ENCODE results near the gene TOM1L2. TPM values are rescaled to one million over a fixed set of nuclear protein-coding genes. Genes with fewer than 3 reads are reported as not detected.

TOM1L2 gene
- total and polyA plus RNA-seq, 2 of the 4 experiments (the other 2 are of a cell fraction) = 34.4 to 51.7 TPM

- dilution Hi-C loops (cut with HindIII; ENCODE audit: low sequenced_read_pairs, unreplicated experiment) = no loop called here
Observed at GRCh38 chr17:17954079-17954478, 18.1 kb downstream of the TOM1L2 start.

More at GRCh38 chr17:17954079-17954478, 18.1 kb downstream of the TOM1L2 start:
- Histone ChIP-seq H3K4me2 (ENCODE audit: low read depth, low read length) (no peak overlapping the region), H3K9me1 (ENCODE audit: insufficient read depth, low read length) (peaks cover 44% of the 10 kb centered on the region), H3K23ac (ENCODE audit: low read depth, low read length) (no peak overlapping the region), H3K4me1 (ENCODE audit: control insufficient read depth, insufficient read depth, low read length) (peaks cover 17% of the 10 kb centered on the region), H2BK20ac (ENCODE audit: low read depth, low read length) (no peak overlapping the region), H2AFZ (replicated peaks; ENCODE audit: low read length, poor library complexity) (no peak overlapping the region), H3K36me3 (ENCODE audit: control insufficient read depth, insufficient read depth, low read length) (no peaks in the 10 kb centered on the region), H3K79me1 (ENCODE audit: low read depth in 1 of 2, low read length in 2 of 2) (peaks cover 48 to 77% of the 10 kb centered on the region in 2 experiments), H3K9ac (ENCODE audit: low read depth, low read length) (no peak overlapping the region), H4K8ac (ENCODE audit: low read depth in 2 of 2, low read length in 2 of 2) (no peak overlapping the region), H3K27me3 (ENCODE audit: control insufficient read depth, insufficient read depth, low read length) (no peaks in the 10 kb centered on the region), H3K4ac (ENCODE audit: low read depth, low read length) (no peak overlapping the region), H3K18ac (ENCODE audit: low read depth, low read length) (no peak overlapping the region), H3K56ac (ENCODE audit: extremely low read depth, insufficient read depth, low read length) (no peak overlapping the region), H2BK15ac (ENCODE audit: low read depth, low read length) (no peak overlapping the region), H4K91ac (ENCODE audit: insufficient read depth, low read depth, low read length) (no peak overlapping the region), H3K9me3 (ENCODE audit: control insufficient read depth, insufficient read depth, low read length) (no peaks in the 10 kb centered on the region), H2AK9ac (replicated peaks; ENCODE audit: low read depth, low read length, poor library complexity) (no peak overlapping the region), H4K20me1 (ENCODE audit: insufficient read depth, low read length) (peaks cover 10% of the 10 kb centered on the region; the same call in 1 of the 2 replicates), H4K5ac (ENCODE audit: low read depth, low read length) (no peak overlapping the region), H2BK120ac (ENCODE audit: low read depth, low read length) (no peak overlapping the region), H3K27ac (ENCODE audit: insufficient read depth, low read length) (no peak overlapping the region), H3K4me3 (ENCODE audit: insufficient read depth, low read depth, low read length) (no peak overlapping the region), H2BK5ac (ENCODE audit: low read depth, low read length, poor library complexity, severe bottlenecking) (no peak overlapping the region), H2AK5ac (ENCODE audit: low read depth, low read length) (no peak overlapping the region), H3K14ac (replicated peaks; ENCODE audit: low read depth, low read length) (no peak overlapping the region)
- CTCF ChIA-PET = no interaction called here
- DNase-seq (no peak), ATAC-seq (ENCODE audit: low read depth) (no peak)
- no CpG with 5 or more reads among the region's 3 CpGs for WGBS, 2 experiments (ENCODE audit: extremely low coverage in 2 of 2, insufficient read length in 1 of 2)
- no peak for TF ChIP-seq NFE2L2 (IDR thresholded peaks at IDR 0.05; ENCODE audit: low read depth, low read length)
- no peak for TF ChIP-seq USF2 (IDR thresholded peaks at IDR 0.05; ENCODE audit: low read depth, low read length)
- TF ChIP-seq SMC3 (IDR thresholded peaks at IDR 0.05; ENCODE audit: low read depth, low read length) = no peak
- TF ChIP-seq FOS (IDR thresholded peaks at IDR 0.05; ENCODE audit: low read depth, low read length) = no peak
- TF ChIP-seq ELK1 (IDR thresholded peaks at IDR 0.05; ENCODE audit: borderline replicate concordance, low read depth, low read length) = no peak
- TF ChIP-seq RAD21 (IDR thresholded peaks at IDR 0.05; ENCODE audit: low read length) = no peak
- no peak for TF ChIP-seq BHLHE40 (IDR thresholded peaks at IDR 0.05; ENCODE audit: low read depth, low read length)
- TF ChIP-seq POLR2A (IDR thresholded peaks at IDR 0.05; ENCODE audit: low read depth, low read length) = no peak
- TF ChIP-seq RFX5 (IDR thresholded peaks at IDR 0.05; ENCODE audit: low read depth, low read length) = no peak
- TF ChIP-seq CHD1 (IDR thresholded peaks at IDR 0.05; ENCODE audit: low read depth, low read length) = no peak
- TF ChIP-seq CEBPB (IDR thresholded peaks at IDR 0.05; ENCODE audit: low read depth, low read length) = no peak
- TF ChIP-seq MXI1 (IDR thresholded peaks at IDR 0.05; ENCODE audit: borderline replicate concordance, low read depth, low read length) = no peak
- TF ChIP-seq MAFK (IDR thresholded peaks at IDR 0.05; ENCODE audit: low read depth, low read length) = no peak
- TF ChIP-seq MAZ (IDR thresholded peaks at IDR 0.05; ENCODE audit: borderline replicate concordance, low read depth, low read length) = no peak
- BruUV-seq (replicated peaks) = no TSS peak
- intact Hi-C loops (cut with micrococcal nuclease) = no loop called here
- POLR2A ChIA-PET (ENCODE audit: unreplicated experiment) = interaction anchor here (0.6 kb wide), 1 partner anchor 284 kb away, joined by 9 read pairs; no protein-coding TSS in a partner anchor
- in situ Hi-C loops (cut with MboI; ENCODE audit: low sequenced_read_pairs) = no loop called here

Measured in IMR-90 (cell line).